Mesenchymal stem cell (in vitro differentiated cells and primary cell): ENCODE data around the gene COL3A1.

Experiments
- DNase-seq: peaks from one replicate; pipeline ENCODE4 v3.0.0-alpha.2; 2013
- H2AFZ ChIP-seq: one replicate; pipeline ENCODE4 v1.6.1; 2013; ENCODE audit warnings: low read depth, mild to moderate bottlenecking, control low read depth, inconsistent platforms, low read length, moderate library complexity
- H2AK5ac ChIP-seq: 2 replicates; pipeline ENCODE4 v1.6.1; 2013; ENCODE audit warnings: low read length, moderate library complexity, mild to moderate bottlenecking, inconsistent platforms; ENCODE audit not compliant: severe bottlenecking
- H2BK120ac ChIP-seq: one replicate; pipeline ENCODE4 v1.6.1; 2013; ENCODE audit warnings: low read depth, mild to moderate bottlenecking, inconsistent platforms, low read length, moderate library complexity
- H2BK12ac ChIP-seq, 2 experiments: one replicate each; pipeline ENCODE4 v1.6.1; 2013; ENCODE audit warnings: inconsistent platforms in 2 of 2, low read length in 2 of 2, mild to moderate bottlenecking in 2 of 2, moderate library complexity in 2 of 2, control low read depth in 1 of 2
- H2BK15ac ChIP-seq: one replicate; pipeline ENCODE4 v1.6.1; 2013; ENCODE audit warnings: mild to moderate bottlenecking, low read depth, inconsistent platforms; ENCODE audit not compliant: poor library complexity, severe bottlenecking
- H2BK5ac ChIP-seq: 2 replicates; pipeline ENCODE4 v1.6.1; 2013; ENCODE audit warnings: low read depth, mild to moderate bottlenecking, low read length, control low read depth, inconsistent platforms; ENCODE audit not compliant: poor library complexity, severe bottlenecking
- H3K14ac ChIP-seq, 2 experiments: one replicate each; pipeline ENCODE4 v1.6.1; 2013; ENCODE audit warnings: inconsistent platforms in 2 of 2, low read length in 2 of 2, control low read depth in 1 of 2, mild to moderate bottlenecking in 1 of 2, moderate library complexity in 1 of 2
- H3K18ac ChIP-seq, 2 experiments: one replicate each; pipeline ENCODE4 v1.6.1; 2013; ENCODE audit warnings: inconsistent platforms in 2 of 2, low read length in 2 of 2, control low read depth in 1 of 2, low read depth in 1 of 2, mild to moderate bottlenecking in 1 of 2
- H3K23ac ChIP-seq, 2 experiments: one replicate each; pipeline ENCODE4 v1.6.1; 2013; ENCODE audit warnings: inconsistent platforms in 2 of 2, low read length in 2 of 2, mild to moderate bottlenecking in 2 of 2, moderate library complexity in 2 of 2, control low read depth in 1 of 2
- H3K27ac ChIP-seq: 2 replicates; pipeline ENCODE4 v1.5.1; 2013; ENCODE audit warnings: mild to moderate bottlenecking, moderate library complexity, low read length, control low read depth, inconsistent platforms; ENCODE audit not compliant: poor library complexity, severe bottlenecking
- H3K27me3 ChIP-seq, 2 experiments: 2 replicates each; pipeline versions ENCODE4 v1.6.1 to v1.7.0; 2013; ENCODE audit warnings: low read length in 2 of 2, mild to moderate bottlenecking in 2 of 2, moderate library complexity in 2 of 2, control low read depth in 1 of 2, inconsistent platforms in 1 of 2; ENCODE audit not compliant: control insufficient read depth in 1 of 2, insufficient read depth in 1 of 2
- H3K36me3 ChIP-seq, 2 experiments: 2 replicates each; pipeline versions ENCODE4 v1.6.1 to v1.7.0; 2013; ENCODE audit warnings: low read length in 2 of 2, control low read depth in 1 of 2, inconsistent platforms in 1 of 2, low read depth in 1 of 2, mild to moderate bottlenecking in 1 of 2; ENCODE audit not compliant: insufficient read depth in 2 of 2, control insufficient read depth in 1 of 2
- H3K4ac ChIP-seq, 2 experiments: one replicate each; pipeline ENCODE4 v1.6.1; 2013; ENCODE audit warnings: inconsistent platforms in 2 of 2, low read length in 2 of 2, mild to moderate bottlenecking in 2 of 2, moderate library complexity in 2 of 2, control low read depth in 1 of 2, low read depth in 1 of 2
- H3K4me1 ChIP-seq: 2 replicates; pipeline ENCODE4 v1.6.1; 2013; ENCODE audit warnings: low read depth, low read length, control low read depth; ENCODE audit not compliant: control insufficient read depth, insufficient read depth
- H3K4me2 ChIP-seq: 2 replicates; pipeline ENCODE4 v1.6.1; 2013; ENCODE audit warnings: low read length, mild to moderate bottlenecking, inconsistent platforms; ENCODE audit not compliant: poor library complexity, severe bottlenecking
- H3K4me3 ChIP-seq, 2 experiments: 2 replicates each; pipeline versions ENCODE4 v1.5.1 to v1.7.0; 2013; ENCODE audit warnings: low read length in 2 of 2, mild to moderate bottlenecking in 2 of 2, control low read depth in 1 of 2, low read depth in 1 of 2; ENCODE audit not compliant: insufficient read depth in 1 of 2
- H3K79me1 ChIP-seq: replicated peaks from 2 replicates; pipeline ENCODE4 v1.6.1; 2013; ENCODE audit warnings: mild to moderate bottlenecking, control low read depth, low read length, inconsistent platforms; ENCODE audit not compliant: poor library complexity, severe bottlenecking
- H3K9ac ChIP-seq: 2 replicates; pipeline ENCODE4 v1.7.0; 2013; ENCODE audit warnings: mild to moderate bottlenecking, low read length, moderate library complexity
- H3K9me3 ChIP-seq: 2 replicates; pipeline ENCODE4 v1.7.0; 2013; ENCODE audit warnings: mild to moderate bottlenecking, low read length; ENCODE audit not compliant: control insufficient read depth
- H4K8ac ChIP-seq: one replicate; pipeline ENCODE4 v1.6.1; 2013; ENCODE audit warnings: inconsistent platforms, mild to moderate bottlenecking, low read length, moderate library complexity
- H4K91ac ChIP-seq: one replicate; pipeline ENCODE4 v1.6.1; 2013; ENCODE audit warnings: mild to moderate bottlenecking, low read length, inconsistent platforms
- WGBS: methylation state at CpG from one replicate; pipeline ENCODE4 v1.1.7; 2013; ENCODE audit warnings: mixed read lengths; 5-methylcytosine and 5-hydroxymethylcytosine counted together

The COL3A1 gene

DNA sequence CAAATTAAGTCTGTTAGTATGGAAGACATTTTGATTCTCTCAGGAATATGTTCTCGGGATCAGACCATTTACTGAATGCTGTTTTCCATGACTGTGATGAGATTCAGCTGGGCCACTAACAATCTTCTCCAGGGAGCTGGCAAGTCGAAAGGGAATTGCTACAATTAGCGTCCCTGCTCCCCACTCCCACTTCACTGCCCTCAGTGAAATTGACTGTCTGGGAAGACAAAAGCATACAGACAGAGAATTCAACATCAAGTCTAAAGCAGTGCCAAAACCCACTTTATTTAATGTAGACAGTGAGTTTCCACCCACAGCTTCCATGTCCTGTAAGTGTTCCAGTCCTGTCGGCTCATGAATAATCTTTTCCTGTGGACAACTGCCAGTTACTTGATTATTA is 34.0 kb upstream of the COL3A1 start:
- no peak overlapping the region for H3K23ac ChIP-seq
- H2BK5ac ChIP-seq, result no peak overlapping the region
- H3K9me3 ChIP-seq, result no peaks in the 10 kb centered on the region
- H2AFZ ChIP-seq, result no peak overlapping the region
- no peaks in the 10 kb centered on the region for H3K4me1 ChIP-seq
- H3K4me2 ChIP-seq, result peak overlapping the region; percentile 29
- no peak for DNase-seq
- no peak overlapping the region for H4K91ac ChIP-seq
- H3K4ac ChIP-seq, result no peak overlapping the region
- no peak overlapping the region for H2AK5ac ChIP-seq
- no peaks in the 10 kb centered on the region for H3K27me3 ChIP-seq
- peak overlapping the region in 1 of 2 experiments; percentile 54 for H3K18ac ChIP-seq
- H2BK120ac ChIP-seq, result no peak overlapping the region
- WGBS, result 67% methylated on average over 4 of the region's 4 CpGs
- peak overlapping the region; percentile 90 for H3K9ac ChIP-seq
- H2BK12ac ChIP-seq, result no peak overlapping the region
- H3K14ac ChIP-seq, result no peak overlapping the region
- peak overlapping the region in 1 of 2 experiments; percentile 62 for H3K4me3 ChIP-seq
- H3K27ac ChIP-seq, result no peak overlapping the region
- no peak overlapping the region for H2BK15ac ChIP-seq
- no peaks in the 10 kb centered on the region for H3K79me1 ChIP-seq
- H3K36me3 ChIP-seq, result no peaks in the 10 kb centered on the region
- H4K8ac ChIP-seq, result peak overlapping the region; percentile 75

DNA sequence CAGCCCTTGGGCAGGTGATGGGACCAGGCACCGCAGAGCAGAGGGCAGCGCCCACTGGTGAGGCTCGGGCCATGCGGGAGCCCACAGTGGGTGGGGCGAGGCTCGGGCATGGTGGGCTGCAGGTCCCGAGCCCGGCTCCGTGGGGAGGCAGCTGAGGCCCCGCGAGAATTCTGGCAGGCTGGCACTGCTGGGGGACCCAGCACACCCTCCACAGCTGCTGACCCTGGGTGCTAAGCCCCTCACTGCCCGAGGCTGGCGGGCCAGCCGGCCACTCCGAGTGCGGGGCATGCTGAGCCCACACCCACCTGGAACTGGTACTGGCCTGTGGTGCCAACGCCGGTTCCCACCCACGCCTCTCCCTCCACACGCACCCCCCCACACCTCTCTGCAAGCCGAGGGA is 29.7 kb upstream of the COL3A1 start:
- Histone ChIP-seq H4K8ac (no peak overlapping the region), H3K18ac (no peak overlapping the region), H2BK5ac (no peak overlapping the region), H2BK12ac (no peak overlapping the region), H3K79me1 (no peaks in the 10 kb centered on the region), H3K27ac (no peak overlapping the region), H2BK15ac (peak overlapping the region; percentile 48), H2AFZ (no peak overlapping the region), H3K9me3 (no peaks in the 10 kb centered on the region), H3K23ac (no peak overlapping the region), H2AK5ac (no peak overlapping the region), H3K4me3 (no peak overlapping the region), H3K4me1 (no peaks in the 10 kb centered on the region), H4K91ac (no peak overlapping the region), H3K14ac (no peak overlapping the region), H3K4ac (no peak overlapping the region), H3K9ac (no peak overlapping the region), H2BK120ac (no peak overlapping the region), H3K27me3 (no peaks in the 10 kb centered on the region), H3K4me2 (no peak overlapping the region), H3K36me3 (no peaks in the 10 kb centered on the region)
- DNase-seq, result no peak
- 92% methylated on average over 21 of the region's 21 CpGs for WGBS

DNA sequence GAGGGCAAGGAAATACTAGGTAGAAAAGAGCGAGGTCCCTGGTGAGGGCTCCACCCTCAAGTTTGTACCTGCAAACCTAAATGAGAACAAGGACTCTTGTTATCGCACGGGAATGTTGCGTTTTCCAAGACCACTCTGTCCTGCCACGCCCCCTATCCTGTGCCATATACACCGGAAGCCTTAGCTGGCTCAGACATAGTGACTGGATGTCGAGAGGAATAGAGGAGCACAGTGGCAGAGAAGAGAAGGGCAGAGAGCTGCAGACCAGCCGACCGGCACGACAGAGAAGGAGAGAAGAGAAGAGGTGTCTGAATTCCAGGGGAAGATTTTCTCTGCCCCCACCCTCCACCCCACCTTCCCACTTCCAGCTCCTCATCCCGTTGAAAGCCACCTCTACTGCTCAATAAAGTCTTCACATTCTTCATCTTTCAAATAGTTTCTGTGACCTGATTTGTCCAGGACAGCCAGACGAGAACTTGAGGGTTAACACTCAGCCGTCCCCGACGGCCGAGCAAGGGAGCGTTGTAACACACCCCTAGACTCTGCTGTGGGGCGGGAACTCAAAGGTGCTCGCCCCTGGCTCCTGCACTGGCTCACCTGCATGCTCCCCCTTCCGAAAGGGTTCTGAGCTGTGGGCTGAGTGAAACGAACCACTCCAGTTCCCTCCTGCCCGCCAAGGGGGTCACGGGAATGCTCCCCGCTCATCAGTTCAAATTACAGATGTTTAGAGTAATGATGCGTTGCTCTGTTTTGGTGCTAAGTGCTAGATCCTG is 24.9 kb upstream of the COL3A1 start:
- no peak overlapping the region for H2AFZ ChIP-seq
- no peak overlapping the region for H2BK5ac ChIP-seq
- no peaks in the 10 kb centered on the region for H3K79me1 ChIP-seq
- no peak overlapping the region for H3K27ac ChIP-seq
- H4K91ac ChIP-seq, result no peak overlapping the region
- H3K18ac ChIP-seq, result no peak overlapping the region
- no peaks in the 10 kb centered on the region for H3K36me3 ChIP-seq
- 99% methylated on average over 21 of the region's 25 CpGs for WGBS
- H3K4ac ChIP-seq, result no peak overlapping the region
- H3K4me2 ChIP-seq, result no peak overlapping the region
- H3K4me3 ChIP-seq, result no peak overlapping the region
- peak overlapping the region in 1 of 2 experiments; percentile 42 for H2BK12ac ChIP-seq
- H3K9ac ChIP-seq, result no peak overlapping the region
- H3K9me3 ChIP-seq, result no peaks in the 10 kb centered on the region
- no peak overlapping the region for H3K14ac ChIP-seq
- H3K23ac ChIP-seq, result no peak overlapping the region
- H2BK120ac ChIP-seq, result no peak overlapping the region
- no peak overlapping the region for H2AK5ac ChIP-seq
- no peaks in the 10 kb centered on the region for H3K27me3 ChIP-seq
- H2BK15ac ChIP-seq, result no peak overlapping the region
- H4K8ac ChIP-seq, result no peak overlapping the region
- no peak for DNase-seq
- H3K4me1 ChIP-seq, result no peaks in the 10 kb centered on the region

DNA sequence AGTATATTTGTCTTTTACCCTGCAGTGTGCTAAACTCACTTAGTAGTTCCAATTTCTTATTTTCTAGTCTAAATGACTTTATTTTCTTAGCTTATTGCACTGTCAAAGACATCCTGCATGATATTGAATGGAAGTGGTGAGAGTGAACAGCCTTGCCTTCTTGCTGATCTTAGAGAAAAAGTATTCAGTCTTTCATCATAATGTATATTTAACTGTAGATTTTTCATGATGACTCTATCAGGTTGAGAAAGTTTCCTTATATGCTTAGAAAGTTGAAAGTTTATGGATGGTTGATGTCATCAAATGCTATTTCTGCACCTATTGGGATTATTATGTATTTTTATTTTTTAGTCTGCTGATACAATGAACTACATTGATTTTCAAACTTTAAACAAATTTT is 21.3 kb upstream of the COL3A1 start:
- H2BK5ac ChIP-seq, result no peak overlapping the region
- H2BK12ac ChIP-seq, result no peak overlapping the region
- no peaks in the 10 kb centered on the region for H3K79me1 ChIP-seq
- no peak overlapping the region for H3K4me3 ChIP-seq
- H3K36me3 ChIP-seq, result no peaks in the 10 kb centered on the region
- H3K4me1 ChIP-seq, result no peaks in the 10 kb centered on the region
- H3K27me3 ChIP-seq, result no peaks in the 10 kb centered on the region
- no peak overlapping the region for H2AFZ ChIP-seq
- H2BK120ac ChIP-seq, result no peak overlapping the region
- no peak overlapping the region for H4K8ac ChIP-seq
- no peak overlapping the region for H2AK5ac ChIP-seq
- H3K27ac ChIP-seq, result no peak overlapping the region
- H3K9me3 ChIP-seq, result no peaks in the 10 kb centered on the region
- no peak overlapping the region for H3K23ac ChIP-seq
- H3K4me2 ChIP-seq, result no peak overlapping the region
- H3K4ac ChIP-seq, result no peak overlapping the region
- H3K18ac ChIP-seq, result no peak overlapping the region
- no peak overlapping the region for H3K9ac ChIP-seq
- no peak for DNase-seq
- H3K14ac ChIP-seq, result no peak overlapping the region
- no peak overlapping the region for H2BK15ac ChIP-seq
- H4K91ac ChIP-seq, result no peak overlapping the region
